Loucy (cell line): ENCODE results near the gene TEP1.

ENCODE experiments used
- H2AFZ ChIP-seq: fragments of 200-600 bp; sonication (generic); 2 replicates; pipeline ENCODE4 v1.6.0; 2016; ENCODE audit warnings: antibody characterized with exemption, mild to moderate bottlenecking, low read length, moderate library complexity
- H3F3A ChIP-seq: fragments of 200-600 bp; 2 replicates; pipeline ENCODE4 v1.6.0; 2016; ENCODE audit warnings: antibody characterized with exemption, low read depth, mild to moderate bottlenecking
- H3K27me3 ChIP-seq: fragments of 200-600 bp; sonication (generic); 2 replicates; pipeline ENCODE4 v1.6.1; 2014; ENCODE audit warnings: low read length, mild to moderate bottlenecking; ENCODE audit not compliant: insufficient read depth, poor library complexity, severe bottlenecking
- H3K36me3 ChIP-seq: fragments of 200-600 bp; sonication (generic); 2 replicates; pipeline ENCODE4 v1.6.1; 2016; ENCODE audit warnings: low read length; ENCODE audit not compliant: insufficient read depth
- H3K4me1 ChIP-seq: fragments of 200-600 bp; sonication (generic); 2 replicates; pipeline ENCODE4 v1.5.1; 2014; ENCODE audit warnings: low read length, mild to moderate bottlenecking; ENCODE audit not compliant: insufficient read depth, poor library complexity, severe bottlenecking
- H3K4me2 ChIP-seq: fragments of 200-600 bp; sonication (generic); 2 replicates; pipeline ENCODE4 v1.6.0; 2014; ENCODE audit warnings: antibody characterized with exemption, low read length, low read depth, mild to moderate bottlenecking; ENCODE audit not compliant: poor library complexity, severe bottlenecking
- H3K4me3 ChIP-seq: fragments of 200-600 bp; sonication (generic); 2 replicates; pipeline ENCODE4 v1.5.1; 2014; ENCODE audit warnings: low read length, mild to moderate bottlenecking, mixed read lengths; ENCODE audit not compliant: poor library complexity, severe bottlenecking
- H3K79me2 ChIP-seq: fragments of 200-600 bp; sonication (generic); 2 replicates; pipeline ENCODE4 v1.6.1; 2014; ENCODE audit warnings: low read length; ENCODE audit not compliant: insufficient read depth
- H3K9ac ChIP-seq: fragments of 200-600 bp; sonication (generic); 2 replicates; pipeline ENCODE4 v1.6.0; 2014; ENCODE audit warnings: mild to moderate bottlenecking, low read depth, low read length, moderate library complexity; ENCODE audit not compliant: poor library complexity, severe bottlenecking
- H3K9me2 ChIP-seq: fragments of 200-600 bp; sonication (generic); replicated peaks from 2 replicates; pipeline ENCODE4 v1.6.1; 2016; ENCODE audit warnings: low read depth, low read length, mixed read lengths
- H3K9me3 ChIP-seq: fragments of 200-600 bp; sonication (generic); 2 replicates; pipeline ENCODE4 v1.6.1; 2014; ENCODE audit warnings: mild to moderate bottlenecking, antibody characterized with exemption, low read length, low read depth; ENCODE audit not compliant: insufficient read depth
- H4K20me1 ChIP-seq: fragments of 200-600 bp; sonication (generic); 2 replicates; pipeline ENCODE4 v1.6.0; 2014; ENCODE audit warnings: antibody characterized with exemption, low read length, mild to moderate bottlenecking; ENCODE audit not compliant: insufficient read depth, poor library complexity, severe bottlenecking
- EZH2phosphoT487 ChIP-seq: fragments of 200-600 bp; IDR thresholded peaks from 2 replicates; pipeline ENCODE4 v1.6.1; 2018; ENCODE audit warnings: antibody characterized with exemption, mild to moderate bottlenecking, moderate library complexity, borderline replicate concordance
- TF ChIP-seq, protein P1 (sequence below): fragments of 200-600 bp; sonication (generic); conservative IDR thresholded peaks from 2 replicates; pipeline ENCODE4 v1.5.1; 2014; ENCODE audit warnings: mild to moderate bottlenecking, antibody characterized with exemption, low read length

TEP1 gene

DNA sequence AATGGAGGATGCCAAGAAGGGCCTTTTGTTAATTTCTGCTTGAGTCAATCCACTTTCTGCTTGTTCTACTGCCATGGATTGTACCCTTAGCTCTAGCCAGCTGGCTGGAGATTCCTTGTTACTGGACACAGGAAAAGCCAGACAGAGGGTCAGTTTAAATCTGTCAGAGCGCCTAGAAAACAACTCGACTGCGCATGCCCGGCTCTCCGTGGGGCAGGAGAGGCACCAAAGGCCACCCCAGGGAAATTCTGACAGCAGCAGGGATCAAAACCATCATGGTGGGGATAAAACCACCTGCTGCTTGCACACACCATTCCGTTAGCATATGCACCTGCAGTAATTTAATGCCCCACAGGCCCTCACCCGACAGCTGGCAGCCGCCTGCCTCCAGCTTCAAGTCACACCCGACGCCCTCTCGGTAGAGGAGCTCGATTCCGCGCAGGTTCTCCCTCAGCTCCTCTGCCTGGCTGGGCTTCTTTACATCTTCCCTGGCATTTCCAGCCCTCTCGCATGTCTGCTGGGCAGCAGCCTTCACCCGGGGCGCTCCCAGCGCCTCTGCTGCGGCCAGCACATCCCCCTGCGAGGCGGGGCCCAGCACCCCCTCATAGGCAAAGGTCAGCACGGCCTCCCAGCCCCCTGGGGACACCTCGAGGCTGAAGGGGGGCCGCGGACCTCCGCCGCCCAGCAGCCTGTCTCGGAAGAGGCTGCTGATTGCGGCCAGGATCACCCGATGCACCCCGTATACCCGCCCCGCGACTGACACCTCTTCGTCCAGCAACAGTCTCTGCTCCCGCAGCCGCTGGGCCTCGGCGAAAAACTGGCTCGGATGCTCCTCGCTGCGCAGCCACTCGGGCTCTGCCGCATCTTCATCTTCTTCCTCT is 21.6 kb upstream of the TEP1 start:
- no peak for TF ChIP-seq EZH2phosphoT487
- TF ChIP-seq, protein P1, sequence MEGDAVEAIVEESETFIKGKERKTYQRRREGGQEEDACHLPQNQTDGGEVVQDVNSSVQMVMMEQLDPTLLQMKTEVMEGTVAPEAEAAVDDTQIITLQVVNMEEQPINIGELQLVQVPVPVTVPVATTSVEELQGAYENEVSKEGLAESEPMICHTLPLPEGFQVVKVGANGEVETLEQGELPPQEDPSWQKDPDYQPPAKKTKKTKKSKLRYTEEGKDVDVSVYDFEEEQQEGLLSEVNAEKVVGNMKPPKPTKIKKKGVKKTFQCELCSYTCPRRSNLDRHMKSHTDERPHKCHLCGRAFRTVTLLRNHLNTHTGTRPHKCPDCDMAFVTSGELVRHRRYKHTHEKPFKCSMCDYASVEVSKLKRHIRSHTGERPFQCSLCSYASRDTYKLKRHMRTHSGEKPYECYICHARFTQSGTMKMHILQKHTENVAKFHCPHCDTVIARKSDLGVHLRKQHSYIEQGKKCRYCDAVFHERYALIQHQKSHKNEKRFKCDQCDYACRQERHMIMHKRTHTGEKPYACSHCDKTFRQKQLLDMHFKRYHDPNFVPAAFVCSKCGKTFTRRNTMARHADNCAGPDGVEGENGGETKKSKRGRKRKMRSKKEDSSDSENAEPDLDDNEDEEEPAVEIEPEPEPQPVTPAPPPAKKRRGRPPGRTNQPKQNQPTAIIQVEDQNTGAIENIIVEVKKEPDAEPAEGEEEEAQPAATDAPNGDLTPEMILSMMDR = no peak
- H3K27me3 ChIP-seq = no peaks in the 10 kb centered on the region
- H3K9ac ChIP-seq = no peak overlapping the region
- H3K4me3 ChIP-seq = no peak overlapping the region
- H3K9me3 ChIP-seq = no peaks in the 10 kb centered on the region
- no peak overlapping the region for H2AFZ ChIP-seq
- no peaks in the 10 kb centered on the region for H3K79me2 ChIP-seq
- no peak overlapping the region for H3K4me2 ChIP-seq
- peaks cover 8% of the 10 kb centered on the region for H3K4me1 ChIP-seq
- no peaks in the 10 kb centered on the region for H3K36me3 ChIP-seq
- H4K20me1 ChIP-seq = no peaks in the 10 kb centered on the region
- no peaks in the 10 kb centered on the region for H3K9me2 ChIP-seq
- H3F3A ChIP-seq = no peaks in the 10 kb centered on the region

- H3K79me2 ChIP-seq = peaks cover 10% of the 10 kb centered on the region; the same call in 1 of the 2 replicates
- no peak overlapping the region for H3K4me2 ChIP-seq
- H3F3A ChIP-seq = no peaks in the 10 kb centered on the region
- no peaks in the 10 kb centered on the region for H3K36me3 ChIP-seq
- H3K9me2 ChIP-seq = no peaks in the 10 kb centered on the region
- H3K4me1 ChIP-seq = peaks cover 35% of the 10 kb centered on the region
- no peaks in the 10 kb centered on the region for H4K20me1 ChIP-seq
- H3K9me3 ChIP-seq = no peaks in the 10 kb centered on the region
- H3K27me3 ChIP-seq = no peaks in the 10 kb centered on the region
- H2AFZ ChIP-seq = no peak overlapping the region
- no peak overlapping the region for H3K9ac ChIP-seq
- H3K4me3 ChIP-seq = no peak overlapping the region
- no peak for TF ChIP-seq EZH2phosphoT487
- TF ChIP-seq, protein P1 = no peak
Observed at GRCh38 chr14:20429801-20430669, 16.7 kb upstream of the TEP1 start.

DNA sequence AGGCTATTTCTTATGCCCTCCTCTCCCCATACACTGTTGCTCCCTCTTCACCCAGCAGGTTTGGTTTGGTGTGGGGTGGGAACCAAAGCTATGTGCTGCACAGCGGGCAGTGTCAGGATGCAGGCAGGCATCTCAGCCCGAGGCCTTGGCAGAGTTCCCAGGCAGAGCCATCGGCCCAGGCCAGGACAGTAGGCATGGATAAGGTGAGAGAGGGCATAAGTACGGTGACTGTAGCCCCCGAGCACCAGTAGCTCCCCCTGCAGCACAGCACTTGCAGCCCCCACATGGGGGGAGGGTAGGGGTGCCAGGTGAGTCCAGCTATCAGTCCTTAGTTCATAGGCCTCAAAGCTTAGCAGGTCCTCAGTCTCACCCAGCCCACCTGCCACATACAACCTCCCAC is 15.5 kb upstream of the TEP1 start:
- H3K27me3 ChIP-seq = no peaks in the 10 kb centered on the region
- no peaks in the 10 kb centered on the region for H3K36me3 ChIP-seq
- H3K9ac ChIP-seq = peak overlapping the region; percentile 84
- TF ChIP-seq, protein P1 = no peak
- no peak for TF ChIP-seq EZH2phosphoT487
- peaks cover 10% of the 10 kb centered on the region; the same call in 1 of the 2 replicates for H3K79me2 ChIP-seq
- no peaks in the 10 kb centered on the region for H4K20me1 ChIP-seq
- H3K9me2 ChIP-seq = no peaks in the 10 kb centered on the region
- peak overlapping the region; percentile 76 for H3K4me2 ChIP-seq
- peaks cover 35% of the 10 kb centered on the region for H3K4me1 ChIP-seq
- H2AFZ ChIP-seq = no peak overlapping the region
- no peaks in the 10 kb centered on the region for H3F3A ChIP-seq
- H3K9me3 ChIP-seq = no peaks in the 10 kb centered on the region
- peak overlapping the region; percentile 63 for H3K4me3 ChIP-seq
